ENCODE data around the gene KIAA1958. TPM values are rescaled to one million over a fixed set of nuclear protein-coding genes. Genes with fewer than 3 reads are reported as not detected.

Gene KIAA1958
- polyA plus RNA-seq, 2 of the 4 experiments (the other 2 are of a cell fraction), result 2.2 to 3.7 TPM

- H3K4me3 ChIP-seq, result no peak overlapping the region
- ChIA-PET POLR2A (no interaction called here), CTCF (no interaction called here)
- 63% methylated on average over 3 of the region's 3 CpGs for WGBS (ENCODE audit: missing lambda C conversion rate)
- FAIRE-seq, result no peak
- TF ChIP-seq E2F6 (IDR thresholded peaks at IDR 0.05; ENCODE audit: borderline replicate concordance, low read depth) (no peak), NR3C1 (IDR thresholded peaks at IDR 0.05) (no peak), ZFP36 (IDR thresholded peaks at IDR 0.05; ENCODE audit: borderline replicate concordance, partially characterized antibody) (no peak)
- H3K9me3 ChIP-seq, result no peaks in the 10 kb centered on the region
- no peaks in the 10 kb centered on the region for H3K4me1 ChIP-seq
- no peak overlapping the region for H3K27ac ChIP-seq
- ATAC-seq, result no peak
- DNase-seq (ENCODE audit: low read depth in 1 of 2, low spot score in 1 of 2), result no peak
- no peak overlapping the region for H3K4me2 ChIP-seq
These were observed 34.0 kb downstream of the KIAA1958 start for GRCh38 chr9:112520656-112521055.

GRCh38 chr9:112526973-112527372 lies 40.3 kb downstream of the KIAA1958 start:
- Histone ChIP-seq H3K4me2 (no peak overlapping the region), H3K4me1 (peaks cover 10% of the 10 kb centered on the region; the same call in 2 of the 3 replicates), H3K27ac (no peak overlapping the region), H3K4me3 (no peak overlapping the region), H3K9me3 (no peaks in the 10 kb centered on the region)
- FAIRE-seq, result no peak
- POLR2A ChIA-PET, result no interaction called here
- TF ChIP-seq HMGXB4 (CRISPR knock-in tag; IDR thresholded peaks at IDR 0.05; ENCODE audit: borderline replicate concordance), result no peak
- TF ChIP-seq NFE2L2 (conservative IDR thresholded peaks at IDR 0.05; ENCODE audit: low read length), result no peak
- no peak for TF ChIP-seq KDM5A (IDR thresholded peaks at IDR 0.05)
- TF ChIP-seq BCL3 (IDR thresholded peaks at IDR 0.05), result no peak
- no peak for TF ChIP-seq GATA3 (IDR thresholded peaks at IDR 0.05; ENCODE audit: borderline replicate concordance)
- TF ChIP-seq EP300 (IDR thresholded peaks at IDR 0.05), result no peak
- no peak for TF ChIP-seq ESRRA (IDR thresholded peaks at IDR 0.05; ENCODE audit: borderline replicate concordance, low read length)
- TF ChIP-seq RCOR1 (IDR thresholded peaks at IDR 0.05; ENCODE audit: low read depth, low read length), result no peak
- TF ChIP-seq CHD2 (IDR thresholded peaks at IDR 0.05; ENCODE audit: low read length, partially characterized antibody), result no peak
- TF ChIP-seq NPAS2 (CRISPR knock-in tag; IDR thresholded peaks at IDR 0.05; ENCODE audit: borderline replicate concordance), result no peak
- TF ChIP-seq HES2 (IDR thresholded peaks at IDR 0.05), result no peak
- TF ChIP-seq RAD21 (conservative IDR thresholded peaks at IDR 0.05 in 1 of 2, IDR thresholded peaks at IDR 0.05 in 1 of 2), result no peak
- DNase-seq (ENCODE audit: low read depth in 1 of 2, low spot score in 1 of 2), result no peak
- ATAC-seq, result no peak
- CTCF ChIA-PET, result no interaction called here
- 53% methylated on average over 1 of the region's 1 CpG for WGBS (ENCODE audit: missing lambda C conversion rate)

- Histone ChIP-seq H3K4me2 (no peak overlapping the region), H3K9me3 (no peaks in the 10 kb centered on the region), H3K4me1 (peaks cover 16% of the 10 kb centered on the region; the same call in 2 of the 3 replicates), H3K4me3 (no peak overlapping the region), H3K27ac (no peak overlapping the region)
- ATAC-seq (no peak), DNase-seq (ENCODE audit: low read depth in 1 of 2, low spot score in 1 of 2) (no peak), FAIRE-seq (no peak)
- 91% methylated on average over 2 of the region's 2 CpGs for WGBS (ENCODE audit: missing lambda C conversion rate)
- POLR2A ChIA-PET, result no interaction called here
- CTCF ChIA-PET, result no interaction called here
- TF ChIP-seq REST (IDR thresholded peaks at IDR 0.05) (no peak), HOXB5 (CRISPR knock-in tag; IDR thresholded peaks at IDR 0.05) (no peak), ZFP36 (IDR thresholded peaks at IDR 0.05; ENCODE audit: borderline replicate concordance, partially characterized antibody) (no peak), TP53 (CRISPR knock-in tag; IDR thresholded peaks at IDR 0.05) (no peak), FOXS1 (CRISPR knock-in tag; IDR thresholded peaks at IDR 0.05) (no peak), NPAS2 (CRISPR knock-in tag; IDR thresholded peaks at IDR 0.05; ENCODE audit: borderline replicate concordance) (no peak), USF2 (IDR thresholded peaks at IDR 0.05) (no peak), CHD4 (IDR thresholded peaks at IDR 0.05; ENCODE audit: borderline replicate concordance) (no peak), RARB (CRISPR knock-in tag; IDR thresholded peaks at IDR 0.05) (no peak), RCOR1 (IDR thresholded peaks at IDR 0.05; ENCODE audit: low read depth, low read length) (no peak), ZNF302 (CRISPR knock-in tag; IDR thresholded peaks at IDR 0.05) (no peak), CEBPB (IDR thresholded peaks at IDR 0.05) (no peak), SMC3 (IDR thresholded peaks at IDR 0.05) (no peak), POLR2A (IDR thresholded peaks at IDR 0.05; ENCODE audit: low read length) (no peak)
These were observed 41.3 kb downstream of the KIAA1958 start for GRCh38 chr9:112527959-112528358.
